SKM-1 (cell line): Measurements from ENCODE around the gene SPON1.

Experiments
- DNase-seq: peaks from one replicate; lab custom pipeline; 2025; ENCODE audit not compliant: unreplicated experiment; lab: John Stamatoyannopoulos, UW

The SPON1 gene

DNA sequence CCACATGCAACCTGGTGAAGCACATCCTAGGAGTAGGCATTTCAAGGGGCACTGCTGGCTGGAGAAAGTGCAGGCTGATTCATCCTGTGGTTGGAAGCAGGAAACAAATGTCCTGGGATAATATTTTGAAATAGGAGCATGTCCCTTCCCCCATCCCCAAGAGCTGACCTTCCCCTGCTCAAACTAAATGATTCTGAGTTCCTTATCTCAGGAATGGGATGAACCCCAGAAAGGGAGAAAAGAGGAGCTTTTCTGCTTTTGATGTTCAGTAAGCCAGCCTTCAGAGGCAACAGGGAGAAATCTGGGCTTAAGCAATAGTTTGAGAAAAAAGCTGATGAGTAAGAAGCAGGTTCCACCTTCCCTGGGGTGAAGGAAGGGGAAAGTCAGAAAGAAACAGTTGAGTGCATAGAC, 19.5 kb upstream of the SPON1 start:
- no peak for DNase-seq

- no peak for DNase-seq
Measured at GRCh38 chr11:13944016-13944415, 18.5 kb upstream of the SPON1 start.

- no peak for DNase-seq
Measured at GRCh38 chr11:13944911-13945425, 17.6 kb upstream of the SPON1 start.

GRCh38 chr11:13947379-13947778, 15.1 kb upstream of the SPON1 start:
- no peak for DNase-seq

DNA sequence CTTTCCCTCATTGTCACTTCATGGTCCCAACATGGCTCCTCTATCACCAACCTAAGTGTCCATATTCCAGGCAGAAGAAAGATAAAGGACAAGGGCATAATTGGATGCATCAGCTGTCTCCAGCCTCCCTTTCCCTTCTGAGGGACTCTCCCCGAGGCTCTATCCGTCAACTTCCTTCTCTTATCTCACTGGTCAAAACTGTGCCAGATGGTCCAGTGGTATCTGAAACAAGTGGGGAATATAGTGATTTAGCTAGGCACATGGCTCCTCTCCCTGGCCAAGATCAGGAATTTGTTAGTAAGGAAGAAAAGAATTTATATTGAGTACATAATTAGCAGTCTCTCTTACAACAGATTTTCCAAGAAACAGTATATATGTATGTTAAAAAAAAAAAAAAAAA, 12.6 kb upstream of the SPON1 start:
- DNase-seq: no peak

GRCh38 chr11:13952221-13952620, 10.3 kb upstream of the SPON1 start:
- no peak for DNase-seq

- no peak for DNase-seq
Measured at GRCh38 chr11:13952668-13953067, 9.9 kb upstream of the SPON1 start.

DNA sequence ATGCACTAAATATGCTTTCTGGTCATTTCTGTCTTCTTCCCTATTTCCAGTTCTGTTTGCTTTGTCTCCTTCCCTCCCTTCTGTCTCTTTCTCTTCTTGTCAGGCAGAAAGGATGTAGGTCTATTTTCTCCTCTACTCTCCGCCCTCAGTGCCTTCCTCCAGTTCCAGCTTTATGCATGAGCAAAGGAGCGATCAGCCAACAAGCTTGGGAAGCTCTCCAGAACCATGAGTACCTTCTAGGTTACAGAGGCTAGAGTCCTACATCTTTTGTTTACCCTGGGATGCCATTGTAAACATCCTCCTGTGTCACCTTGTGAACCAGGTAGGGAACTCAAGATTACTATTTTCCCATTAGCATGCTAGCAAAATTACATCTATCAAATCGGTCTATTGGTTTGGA, 7.9 kb upstream of the SPON1 start:
- DNase-seq: no peak

DNA sequence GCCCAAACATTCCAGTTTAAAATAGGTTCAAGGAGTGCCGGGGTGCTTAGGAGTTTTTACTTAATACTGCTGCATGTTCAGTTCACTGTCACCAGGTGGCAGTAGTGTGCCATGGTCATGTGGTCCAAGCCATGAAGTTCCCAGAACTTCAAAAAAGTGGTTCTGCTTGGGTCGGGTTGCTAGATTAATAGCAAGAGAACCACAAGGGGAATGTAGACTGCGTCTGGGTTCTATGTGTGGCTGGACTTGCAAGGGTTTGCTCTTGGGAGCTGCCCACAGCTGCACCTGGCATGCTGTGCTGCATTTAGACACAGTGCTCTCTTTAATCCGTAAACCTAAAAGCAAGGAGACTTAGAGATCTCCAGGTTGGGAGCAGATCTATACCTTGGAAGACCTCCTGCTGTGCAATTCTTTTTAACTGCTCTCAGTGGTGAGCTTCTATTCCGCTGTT, 6.5 kb upstream of the SPON1 start:
- DNase-seq: peak; percentile 22

- no peak for DNase-seq
Measured at GRCh38 chr11:13956988-13957387, 5.5 kb upstream of the SPON1 start.

DNA sequence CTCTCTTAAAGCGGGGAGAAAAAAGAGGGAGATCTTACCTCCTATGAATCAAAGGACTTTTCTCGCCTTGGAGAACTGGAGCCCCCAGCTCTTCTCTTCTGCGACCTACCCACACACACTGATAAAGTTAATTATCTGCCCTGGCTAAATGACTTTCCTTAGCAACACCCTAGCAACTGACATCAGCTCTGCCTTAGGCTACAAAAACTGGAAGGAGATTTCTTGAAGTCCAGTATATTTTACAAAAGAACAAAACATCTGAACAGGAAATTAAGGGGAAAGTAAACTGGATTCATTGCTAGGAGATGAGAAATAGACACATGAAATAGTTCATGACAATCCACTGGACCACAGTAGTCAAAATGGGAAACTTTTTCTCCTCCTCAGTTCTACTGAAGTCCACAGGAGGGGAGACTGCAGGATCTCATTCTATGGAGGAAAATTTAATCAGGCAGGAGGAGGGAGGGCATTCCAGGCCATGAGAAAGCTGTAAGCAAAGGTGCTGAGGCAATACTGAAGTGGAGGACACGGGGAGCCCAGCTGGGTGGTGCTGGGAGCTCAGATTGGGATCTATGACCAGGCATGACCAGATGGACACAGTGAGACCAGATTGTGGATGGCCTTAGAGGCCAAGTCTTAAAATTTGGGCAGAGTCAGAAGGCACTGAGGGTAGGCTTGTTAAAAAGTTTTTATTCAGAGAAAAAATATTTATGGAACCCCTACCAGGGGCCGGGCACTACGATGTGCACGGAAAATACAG, 3.7 kb upstream of the SPON1 start:
- DNase-seq: no peak

- no peak for DNase-seq
Measured at GRCh38 chr11:13962198-13962561, 343 bp upstream of the SPON1 start.

DNA sequence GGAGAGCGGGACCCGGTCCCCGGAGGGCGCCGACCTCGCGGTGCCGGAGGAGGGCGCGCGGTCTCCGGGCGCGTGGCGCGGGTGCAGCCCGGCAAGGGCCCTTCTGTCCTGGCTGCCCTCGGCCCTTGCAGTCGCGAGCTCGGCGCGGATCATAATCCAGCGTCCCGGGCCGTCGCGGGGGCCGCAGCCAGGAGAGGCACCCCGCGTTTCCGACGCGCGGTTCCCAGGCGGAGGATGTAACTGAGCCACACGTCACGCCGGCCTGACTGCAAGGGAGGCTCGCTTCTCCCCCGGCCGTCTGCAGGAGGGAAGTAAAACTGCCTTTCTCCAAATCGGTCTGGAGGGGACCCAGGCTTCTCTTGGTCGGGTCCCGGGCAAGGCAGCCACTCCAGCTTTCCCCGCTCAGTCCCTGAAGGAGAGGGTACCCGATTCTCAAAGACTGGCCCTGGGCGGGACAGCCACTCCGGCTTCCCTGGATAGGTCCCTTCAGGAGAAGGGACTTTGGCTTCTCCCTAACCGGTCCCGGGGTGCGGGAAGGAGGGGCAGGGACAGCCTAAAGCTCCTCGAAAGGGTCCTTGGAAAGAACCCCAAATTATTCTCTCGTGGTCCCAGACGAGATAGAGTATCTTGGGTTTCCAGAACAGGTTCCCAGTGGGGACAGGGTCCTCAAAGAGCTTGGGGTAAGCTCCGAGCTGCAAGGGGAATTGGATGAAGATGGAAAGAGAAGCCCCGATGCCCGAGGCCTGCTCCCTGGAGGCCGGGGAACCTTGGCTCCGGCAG, 836 bp downstream of the SPON1 start:
- DNase-seq: no peak

- no peak for DNase-seq
Measured at GRCh38 chr11:13963949-13964770, 1.6 kb downstream of the SPON1 start.

DNA sequence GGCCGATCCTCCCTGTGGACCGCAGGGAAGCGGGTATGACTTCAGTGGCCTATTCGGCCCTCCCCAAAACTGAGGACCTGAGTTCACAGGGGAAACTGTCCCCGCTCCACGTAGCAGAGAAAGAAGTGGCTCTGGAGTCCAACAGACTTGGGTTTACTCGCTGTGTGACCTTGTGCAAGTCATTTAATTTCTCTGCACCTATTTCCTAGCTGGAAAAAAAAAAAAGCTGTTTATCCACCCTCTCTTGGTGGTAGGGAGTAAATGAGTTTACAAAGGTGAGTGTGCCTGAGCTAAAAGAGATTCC, 2.2 kb downstream of the SPON1 start:
- no peak for DNase-seq

DNA sequence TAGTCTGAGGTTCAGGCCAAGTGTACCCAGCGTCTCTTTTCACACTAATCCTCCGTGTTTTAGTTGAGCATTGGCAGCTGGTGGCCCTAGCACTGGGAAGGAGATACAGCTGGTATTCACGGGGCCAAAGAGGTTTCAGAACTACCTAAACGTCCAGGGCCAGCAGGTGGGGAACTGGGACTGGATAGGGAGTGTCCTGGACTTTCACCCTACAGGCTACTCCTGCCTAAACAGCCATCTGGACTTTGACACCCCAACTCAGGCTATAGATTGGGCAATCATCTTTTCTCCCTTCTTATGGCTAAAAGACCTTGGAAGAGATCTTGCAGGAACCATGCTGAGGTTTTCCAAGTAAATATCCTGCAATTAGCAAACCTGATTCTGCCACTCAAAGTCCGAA, 2.8 kb downstream of the SPON1 start:
- DNase-seq: no peak

GRCh38 chr11:13966013-13966412, 3.5 kb downstream of the SPON1 start:
- DNase-seq: no peak

DNA sequence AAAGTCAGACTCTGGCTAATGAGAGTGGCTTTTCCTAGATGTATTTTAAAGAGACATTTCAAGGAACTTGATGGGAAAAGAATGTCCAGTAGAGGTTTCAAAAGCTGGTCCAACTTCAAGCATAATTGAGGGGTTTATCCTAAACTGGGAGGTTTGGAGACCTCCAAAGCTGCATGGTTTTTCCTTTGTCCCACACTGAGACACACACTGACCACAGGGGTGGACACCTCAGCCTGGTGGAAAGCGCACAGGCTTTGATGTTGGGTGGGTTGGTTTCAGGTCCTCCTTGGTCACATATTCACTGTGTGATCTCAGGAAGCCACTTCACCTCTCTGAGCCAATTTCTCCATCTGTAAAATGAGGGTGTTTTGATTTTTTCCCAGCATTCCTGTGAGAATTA, 4.0 kb downstream of the SPON1 start:
- DNase-seq: no peak

DNA sequence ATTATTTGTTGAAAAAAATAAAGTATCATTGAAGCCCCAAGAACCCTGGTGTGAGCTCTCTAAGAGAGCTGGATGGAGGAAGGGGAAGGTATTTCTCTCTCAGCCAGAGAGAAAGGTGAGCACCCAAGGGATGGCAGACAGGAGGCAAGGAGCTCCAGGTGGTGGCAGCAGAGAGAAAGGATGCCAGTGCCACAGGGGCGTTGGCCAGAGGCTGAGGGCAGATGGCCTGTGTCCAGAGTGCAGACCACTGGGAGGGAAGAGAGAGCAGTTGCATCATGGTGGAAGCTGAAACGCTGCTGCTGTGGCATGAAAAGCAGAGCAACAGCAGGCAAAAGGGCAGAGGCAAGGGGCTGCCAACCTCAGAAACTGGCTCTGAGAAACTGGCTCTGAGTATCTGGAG, 8.5 kb downstream of the SPON1 start:
- no peak for DNase-seq

- DNase-seq: no peak
Measured at GRCh38 chr11:13972043-13972910, 9.8 kb downstream of the SPON1 start.

GRCh38 chr11:13972944-13973343, 10.4 kb downstream of the SPON1 start:
- no peak for DNase-seq
